Mucosa of descending colon (tissue), 3 donors: ENCODE data around the gene MSANTD1. TPM values are rescaled to one million over a fixed set of nuclear protein-coding genes. Genes with fewer than 3 reads are reported as not detected.

Source experiments
- ATAC-seq: fragments of 200-7000 bp; cut with Tn5 transposase; one replicate; pipeline ENCODE4 v1.9.1; 2020; ENCODE audit warnings: mild to moderate bottlenecking, moderate library complexity
- DNase-seq, 3 donors: peaks; one replicate each; pipeline ENCODE4 v3.0.0-alpha.2; 2020
- H3K36me3 ChIP-seq: fragments of 200-600 bp; one replicate; pipeline ENCODE4 v1.8.0; 2021; ENCODE audit warnings: low read depth, mild to moderate bottlenecking
- H3K4me1 ChIP-seq: fragments of 200-600 bp; one replicate; pipeline ENCODE4 v1.8.0; 2021; ENCODE audit warnings: low read depth, mild to moderate bottlenecking
- H3K4me3 ChIP-seq: fragments of 200-600 bp; one replicate; pipeline ENCODE4 v1.8.0; 2021; ENCODE audit warnings: mild to moderate bottlenecking
- H3K9me3 ChIP-seq: fragments of 200-600 bp; one replicate; pipeline ENCODE4 v1.8.0; 2021; ENCODE audit warnings: mild to moderate bottlenecking
- intact Hi-C, 2 donors: fragments of 100-400 bp; cut with DNase I in 1 of 2; cut with micrococcal nuclease in 1 of 2; formaldehyde crosslinking; loops; one replicate each; pipeline versions ENCODE4 v1.11.0 to v1.11.1; 2022; cut with DNase I, micrococcal nuclease
- total RNA-seq, 3 donors: library from RNA; stranded (reverse); fragmentation: NEBNext Ultra II Directional in 2 of 3; extraction: Animal tissue kit (Norgen Biotek cat#: 25700) in 2 of 3; gene quantifications; one replicate each; pipeline versions ENCODE4 v1.2.1 to v1.2.4, GENCODE V29; 2021 to 2023
- TF ChIP-seq, protein P1 (sequence below): fragments of 200-600 bp; IDR thresholded peaks from one replicate; pipeline ENCODE4 v1.8.0; 2022; ENCODE audit warnings: antibody characterized with exemption, mild to moderate bottlenecking
- donor health status: DM: no; HTN: no; CAD: no; lungs with moderate emphysema.
- donor health status: DM: no; HTN: no; CAD: no.
- donor health status: DM: no; HTN: yes; CAD: no.

Gene MSANTD1
- total RNA-seq, 3 donors from 2014 or later = 0.58 to 1.3 (median 0.69) TPM

DNA sequence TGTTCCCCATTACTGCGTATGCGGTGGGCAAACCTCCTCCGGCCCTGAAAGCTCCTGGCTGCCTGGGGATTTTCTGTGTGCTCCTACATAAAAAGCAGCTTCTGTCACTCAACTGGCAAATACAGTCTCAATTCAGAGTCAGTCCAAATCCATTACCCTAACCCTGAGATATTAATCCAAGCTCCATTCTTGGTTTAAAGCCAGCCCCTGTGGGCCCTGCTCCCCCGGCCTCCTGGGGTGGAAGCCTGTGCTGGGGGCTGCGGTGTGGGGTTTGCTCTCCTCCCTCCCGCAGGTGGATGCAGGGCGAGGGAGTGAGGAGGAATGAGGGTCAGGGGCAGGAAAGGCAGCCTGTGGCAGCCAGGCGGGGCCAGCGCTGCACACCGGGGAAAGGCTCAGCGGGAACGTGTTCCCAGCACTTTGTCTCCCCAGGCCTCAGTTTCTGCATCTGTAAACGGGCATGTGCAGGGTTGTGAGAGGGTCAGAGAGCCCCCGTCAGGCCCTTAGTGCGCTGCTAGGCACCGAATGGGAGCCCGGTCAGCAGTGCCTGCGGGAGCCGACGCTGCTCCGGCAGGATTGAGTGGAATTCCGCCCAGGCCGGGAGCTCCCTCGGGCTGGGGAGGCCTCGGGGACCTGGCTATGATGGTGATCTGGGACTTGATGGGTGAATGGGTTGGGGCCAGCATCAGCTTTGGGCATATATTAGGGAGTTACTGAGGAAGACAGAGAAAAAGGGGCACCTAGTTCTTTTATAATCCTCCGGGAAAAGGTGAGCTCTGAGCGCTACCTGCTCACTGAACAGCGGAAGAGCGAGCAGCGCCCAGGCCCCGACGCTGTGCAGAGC lies 37.6 kb downstream of the MSANTD1 start:
- Histone ChIP-seq H3K4me1 (peaks cover 10% of the 10 kb centered on the region), H3K9me3 (no peaks in the 10 kb centered on the region), H3K4me3 (no peak overlapping the region), H3K36me3 (no peaks in the 10 kb centered on the region)
- DNase-seq = no peak
- intact Hi-C loops = no loop called here
- no peak for ATAC-seq
- TF ChIP-seq, protein P1, sequence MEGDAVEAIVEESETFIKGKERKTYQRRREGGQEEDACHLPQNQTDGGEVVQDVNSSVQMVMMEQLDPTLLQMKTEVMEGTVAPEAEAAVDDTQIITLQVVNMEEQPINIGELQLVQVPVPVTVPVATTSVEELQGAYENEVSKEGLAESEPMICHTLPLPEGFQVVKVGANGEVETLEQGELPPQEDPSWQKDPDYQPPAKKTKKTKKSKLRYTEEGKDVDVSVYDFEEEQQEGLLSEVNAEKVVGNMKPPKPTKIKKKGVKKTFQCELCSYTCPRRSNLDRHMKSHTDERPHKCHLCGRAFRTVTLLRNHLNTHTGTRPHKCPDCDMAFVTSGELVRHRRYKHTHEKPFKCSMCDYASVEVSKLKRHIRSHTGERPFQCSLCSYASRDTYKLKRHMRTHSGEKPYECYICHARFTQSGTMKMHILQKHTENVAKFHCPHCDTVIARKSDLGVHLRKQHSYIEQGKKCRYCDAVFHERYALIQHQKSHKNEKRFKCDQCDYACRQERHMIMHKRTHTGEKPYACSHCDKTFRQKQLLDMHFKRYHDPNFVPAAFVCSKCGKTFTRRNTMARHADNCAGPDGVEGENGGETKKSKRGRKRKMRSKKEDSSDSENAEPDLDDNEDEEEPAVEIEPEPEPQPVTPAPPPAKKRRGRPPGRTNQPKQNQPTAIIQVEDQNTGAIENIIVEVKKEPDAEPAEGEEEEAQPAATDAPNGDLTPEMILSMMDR = no peak

DNA sequence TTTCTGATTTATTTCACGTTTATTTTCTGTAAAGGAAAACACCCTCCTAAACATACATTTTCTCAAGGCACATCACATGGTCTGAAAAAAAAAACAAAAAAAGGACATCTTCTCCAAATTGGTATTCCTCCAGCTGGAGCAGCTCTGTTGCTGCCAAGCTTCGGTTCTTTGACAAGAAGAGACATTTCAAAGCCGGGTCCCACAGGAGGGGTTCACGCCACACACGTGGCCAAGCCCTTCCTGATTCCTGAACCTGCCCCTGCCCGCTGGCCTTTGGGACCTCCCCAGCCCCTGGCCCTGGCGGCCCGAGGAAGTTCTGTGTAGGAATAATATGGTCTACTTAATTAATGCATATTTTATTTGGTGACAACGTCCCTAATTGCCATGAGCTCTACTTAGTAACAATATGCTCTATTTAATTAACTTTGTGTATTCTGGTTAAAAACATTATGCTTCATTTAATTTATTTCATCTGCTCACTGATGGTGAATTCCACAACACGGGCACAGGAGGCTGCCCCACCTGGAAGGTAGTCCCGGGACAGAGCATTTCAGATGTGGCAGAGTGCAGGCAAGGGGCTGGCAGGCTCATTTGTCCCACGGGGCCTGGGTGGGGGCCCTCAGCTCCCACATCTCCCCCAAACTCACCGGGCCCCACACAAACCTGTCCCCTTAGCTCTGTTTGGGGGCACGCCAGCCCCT lies 38.5 kb downstream of the MSANTD1 start:
- intact Hi-C loops = no loop called here

DNA sequence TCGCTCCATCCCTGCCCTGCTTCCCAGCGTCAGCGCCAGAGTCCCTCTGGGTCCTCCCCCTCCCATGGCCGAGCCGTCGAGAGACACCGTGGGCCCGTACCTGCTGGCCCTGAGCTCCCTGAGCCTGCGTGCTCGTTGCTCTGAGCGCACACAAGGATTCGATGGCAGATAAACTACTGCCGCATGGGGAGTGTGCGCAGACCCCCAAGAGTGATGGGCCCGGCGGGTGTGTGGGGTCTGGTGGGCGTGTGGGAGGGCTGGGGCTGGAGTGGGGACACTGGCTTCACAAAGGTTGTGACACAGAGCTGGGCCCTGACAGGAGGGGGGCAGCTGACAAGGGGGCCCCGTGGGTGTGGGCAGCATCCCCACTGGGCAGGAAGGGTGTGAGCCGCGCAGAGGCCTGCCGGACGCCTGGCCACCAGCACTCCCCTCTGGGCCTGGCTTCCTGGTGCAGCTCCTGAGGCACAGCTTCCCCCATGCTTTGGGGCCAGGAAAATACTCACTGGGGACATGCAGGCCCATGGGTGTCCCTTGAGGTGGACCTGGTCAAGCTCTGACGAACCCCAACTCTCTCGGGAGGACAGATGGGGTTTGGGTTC lies 39.1 kb downstream of the MSANTD1 start:
- TF ChIP-seq, protein P1 = no peak
- ATAC-seq (no peak), DNase-seq (peak in 1 of 3 donors; percentile 47)
- H3K4me3 ChIP-seq = no peak overlapping the region
- peaks cover 15% of the 10 kb centered on the region for H3K4me1 ChIP-seq
- intact Hi-C loops = no loop called here
- no peaks in the 10 kb centered on the region for H3K9me3 ChIP-seq
- no peaks in the 10 kb centered on the region for H3K36me3 ChIP-seq

More for the DNA sequence above, 38.5 kb downstream of the MSANTD1 start:
- Histone ChIP-seq H3K4me3 (no peak overlapping the region), H3K36me3 (no peaks in the 10 kb centered on the region), H3K4me1 (peaks cover 15% of the 10 kb centered on the region), H3K9me3 (no peaks in the 10 kb centered on the region)
- no peak for ATAC-seq
- TF ChIP-seq, protein P1 = no peak
- DNase-seq = no peak

DNA sequence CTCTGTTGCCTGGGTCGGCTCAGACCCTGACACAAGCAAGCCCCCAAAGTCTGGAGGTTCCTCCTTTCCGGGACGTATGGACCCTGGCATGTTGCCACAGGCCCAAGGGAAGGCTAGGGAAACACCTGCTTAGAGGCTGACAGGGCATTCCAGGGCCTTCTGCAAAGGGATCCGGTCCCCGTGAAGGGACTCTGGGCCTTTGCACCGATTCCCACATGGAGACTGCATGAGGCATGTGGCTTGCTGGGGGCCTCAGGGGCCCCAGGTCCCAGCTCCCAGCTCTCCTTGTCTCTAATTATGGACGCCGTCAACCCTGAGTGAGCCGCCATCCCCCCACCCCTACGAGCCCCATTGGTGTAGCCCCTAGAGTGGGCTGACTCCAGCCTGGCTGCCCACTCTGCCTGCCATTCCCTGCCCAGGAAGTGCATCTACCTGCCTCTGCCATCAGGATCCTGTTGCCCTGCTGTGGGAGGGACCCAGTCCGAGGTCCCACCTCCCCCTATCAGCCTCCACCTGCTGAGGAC lies 39.7 kb downstream of the MSANTD1 start:
- Histone ChIP-seq H3K9me3 (no peaks in the 10 kb centered on the region), H3K4me1 (peaks cover 15% of the 10 kb centered on the region), H3K4me3 (no peak overlapping the region), H3K36me3 (no peaks in the 10 kb centered on the region)
- ATAC-seq = no peak
- intact Hi-C loops = no loop called here
- no peak for DNase-seq
- TF ChIP-seq, protein P1 = no peak

DNA sequence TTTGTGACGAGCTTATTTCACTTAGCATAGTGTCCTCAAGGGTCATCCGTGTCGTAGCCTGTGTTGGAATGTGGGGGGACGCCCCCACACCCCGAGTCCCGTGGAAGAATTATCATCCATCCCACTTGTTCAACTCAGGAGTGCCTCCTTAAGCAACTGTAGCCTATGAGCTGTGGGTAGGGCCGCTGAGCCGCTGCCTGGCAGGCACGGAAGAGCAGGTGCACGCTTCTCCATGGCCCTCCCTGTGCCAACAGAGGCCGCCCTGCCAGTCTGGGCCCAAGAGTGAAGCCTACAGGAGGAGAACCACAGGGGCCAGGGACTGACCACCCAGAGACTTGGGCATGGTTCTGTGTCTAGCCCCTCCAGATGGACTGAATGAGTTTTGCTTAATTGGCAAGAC lies 41.5 kb downstream of the MSANTD1 start:
- no peaks in the 10 kb centered on the region for H3K9me3 ChIP-seq
- TF ChIP-seq, protein P1 = no peak
- H3K36me3 ChIP-seq = no peaks in the 10 kb centered on the region
- no peak overlapping the region for H3K4me3 ChIP-seq
- peak in 2 of 3 donors; percentile 48 to 53 for DNase-seq
- peaks cover 15% of the 10 kb centered on the region for H3K4me1 ChIP-seq
- intact Hi-C loops = no loop called here
- ATAC-seq = no peak
